ENCODE results near the gene PTPN14. TPM values are rescaled to one million over a fixed set of nuclear protein-coding genes. Genes with fewer than 3 reads are reported as not detected.
A peak's percentile ranks its signal among the peaks of the same experiment; 100 is the strongest.

The PTPN14 gene
- total RNA-seq, 2 donors from 2014 or later, result 17.8 to 22.5 TPM

DNA sequence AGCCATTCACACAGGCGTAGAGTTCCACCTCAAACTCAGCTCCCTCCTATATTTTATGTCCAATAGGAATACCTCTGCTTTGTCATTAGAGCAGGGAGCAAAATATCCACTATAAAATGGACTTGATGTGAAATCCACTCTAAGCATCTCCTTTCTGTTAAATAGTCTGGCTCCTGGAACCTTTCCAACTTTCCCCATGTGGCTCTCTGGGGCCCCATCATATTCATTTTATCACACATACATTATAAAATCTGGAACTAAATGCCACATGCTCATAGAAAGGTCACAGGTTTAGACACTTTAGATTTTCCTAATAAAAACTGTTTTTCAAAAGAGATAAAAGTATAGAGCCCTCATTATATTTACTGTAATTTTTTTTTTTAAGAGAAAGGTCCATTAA lies 82.1 kb downstream of the PTPN14 start:
- intact Hi-C loops (cut with DNase I), result no loop called here
- DNase-seq (no peak), ATAC-seq (no peak)

GRCh38 chr1:214467078-214467585 lies 84.3 kb downstream of the PTPN14 start:
- intact Hi-C loops (cut with DNase I), result no loop called here
- ATAC-seq (no peak), DNase-seq (no peak)

GRCh38 chr1:214466403-214467077 lies 84.9 kb downstream of the PTPN14 start:
- intact Hi-C loops (cut with DNase I), result no loop called here
- DNase-seq, result no peak
- peak in 1 of 2 donors; percentile 37 for ATAC-seq

GRCh38 chr1:214464445-214465287 lies 86.7 kb downstream of the PTPN14 start:
- ATAC-seq, result no peak
- intact Hi-C loops (cut with DNase I), result no loop called here
- peak; percentile 22 for DNase-seq

DNA sequence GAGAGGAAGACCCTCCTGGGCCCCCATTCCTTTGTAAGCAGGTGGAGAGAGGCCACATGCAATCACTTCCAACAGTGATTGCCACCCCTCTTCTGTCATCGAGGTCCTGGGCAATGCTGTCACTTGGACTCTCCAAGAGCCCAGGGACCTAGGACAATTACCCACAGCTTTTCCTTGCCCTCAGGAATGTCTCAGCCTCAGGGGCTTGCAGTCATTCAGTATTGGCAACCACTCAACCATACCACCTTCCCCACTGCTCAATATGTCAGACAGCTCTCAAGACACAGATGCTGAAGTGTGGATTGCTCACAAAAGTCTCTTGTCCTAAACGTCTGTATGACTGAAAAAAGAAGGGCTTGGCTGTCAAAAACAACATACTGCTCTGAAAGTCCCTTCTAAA lies 87.8 kb downstream of the PTPN14 start:
- ATAC-seq (no peak), DNase-seq (no peak)
- intact Hi-C loops (cut with DNase I), result no loop called here

DNA sequence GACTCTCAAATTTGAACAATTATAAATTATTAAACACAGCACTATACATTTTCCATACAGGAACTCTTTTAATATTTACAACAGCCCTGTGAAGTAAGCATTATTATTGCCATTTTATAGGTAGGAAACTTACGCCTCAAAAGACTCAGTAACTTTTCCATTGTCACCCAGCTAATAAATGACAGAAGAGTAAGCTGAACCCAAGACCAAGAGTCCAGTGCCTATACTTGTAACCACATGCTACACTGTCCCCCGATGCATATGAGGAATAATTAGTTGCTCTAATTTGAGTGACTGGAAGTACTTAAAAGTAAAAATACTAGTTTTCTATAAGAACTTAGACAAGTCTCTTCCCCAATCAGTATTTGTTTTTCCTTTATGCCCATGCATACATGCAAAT lies 88.5 kb downstream of the PTPN14 start:
- DNase-seq, result no peak
- intact Hi-C loops (cut with DNase I), result no loop called here
- ATAC-seq, result no peak

GRCh38 chr1:214461305-214461704 lies 90.1 kb downstream of the PTPN14 start:
- DNase-seq, result no peak
- intact Hi-C loops (cut with DNase I), result no loop called here
- no peak for ATAC-seq

DNA sequence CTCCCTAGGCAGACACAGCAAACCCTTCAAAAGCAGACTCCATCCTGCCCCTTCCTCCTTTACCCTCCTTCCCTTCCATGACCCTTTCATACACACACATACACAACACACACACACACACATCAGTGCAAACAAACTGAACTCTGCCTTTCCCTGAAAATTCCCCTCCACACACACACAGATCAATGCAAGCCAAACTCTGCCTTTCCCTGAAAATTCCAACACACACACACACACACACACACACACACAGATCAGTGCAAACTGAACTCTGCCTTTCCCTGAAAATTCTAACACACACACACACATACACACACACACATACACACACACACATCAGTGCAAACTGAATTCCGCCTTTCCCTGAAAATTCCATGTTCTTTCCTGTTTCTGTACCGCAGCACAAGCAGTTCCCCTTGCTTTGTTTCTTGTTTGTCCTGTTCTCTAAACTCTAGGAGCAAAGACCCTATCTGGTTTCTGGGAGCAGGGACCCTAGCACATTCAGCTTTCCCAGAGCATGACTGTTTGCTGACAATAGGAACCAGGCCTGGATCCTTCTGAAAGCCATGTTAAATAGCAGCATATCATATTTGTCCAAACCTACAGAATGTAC lies 91.0 kb downstream of the PTPN14 start:
- intact Hi-C loops (cut with DNase I), result no loop called here
- DNase-seq, result no peak
- ATAC-seq, result no peak

- no peak for DNase-seq
- ATAC-seq, result no peak
- intact Hi-C loops (cut with DNase I), result no loop called here
These were observed 91.5 kb downstream of the PTPN14 start for GRCh38 chr1:214459895-214460294.

GRCh38 chr1:214458541-214458940 lies 92.9 kb downstream of the PTPN14 start:
- DNase-seq (no peak), ATAC-seq (no peak)
- intact Hi-C loops (cut with DNase I), result no loop called here

DNA sequence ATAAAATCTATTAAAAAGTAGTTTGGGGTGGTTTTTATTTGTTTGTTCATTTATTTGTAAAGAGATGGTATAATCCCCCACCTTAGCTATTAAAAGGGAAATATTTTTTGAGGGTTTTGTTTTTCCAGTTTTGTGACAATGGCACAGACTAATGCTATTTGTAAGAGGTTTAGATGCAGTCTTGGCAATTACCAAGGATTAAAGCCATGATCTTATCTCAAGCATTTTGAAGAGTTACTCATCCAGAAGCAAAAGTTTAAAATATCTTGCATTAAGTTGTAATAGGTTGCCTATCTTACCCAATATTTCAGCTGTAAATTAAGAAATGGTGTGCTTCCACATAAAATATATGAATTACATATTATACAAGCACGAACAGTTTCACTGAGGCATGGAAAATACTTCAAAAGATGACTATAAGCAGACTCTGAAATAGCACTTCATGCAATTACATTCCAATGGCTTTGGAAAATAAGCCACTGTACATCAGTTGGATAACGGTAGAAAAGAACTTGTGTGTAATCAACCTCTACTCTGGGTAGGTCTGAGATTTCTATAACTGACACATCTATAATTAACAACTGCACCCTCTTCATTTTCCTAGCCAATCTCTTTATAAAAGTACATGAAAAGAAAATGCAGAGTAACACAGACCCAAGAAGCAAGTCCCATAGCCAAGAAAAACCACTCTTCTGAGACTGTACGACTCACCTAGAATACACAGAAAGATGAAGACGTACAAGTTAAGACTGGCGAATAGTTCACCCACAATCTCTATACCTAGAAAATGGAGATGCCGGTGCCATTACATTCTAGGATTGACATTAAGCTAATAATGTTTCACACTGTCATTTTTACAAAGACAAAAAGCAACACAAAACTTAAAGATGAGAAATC lies 95.2 kb downstream of the PTPN14 start:
- DNase-seq, result no peak
- ATAC-seq, result no peak
- intact Hi-C loops (cut with DNase I), result no loop called here

GRCh38 chr1:214455479-214455878 lies 95.9 kb downstream of the PTPN14 start:
- DNase-seq, result no peak
- intact Hi-C loops (cut with DNase I), result no loop called here
- no peak for ATAC-seq

DNA sequence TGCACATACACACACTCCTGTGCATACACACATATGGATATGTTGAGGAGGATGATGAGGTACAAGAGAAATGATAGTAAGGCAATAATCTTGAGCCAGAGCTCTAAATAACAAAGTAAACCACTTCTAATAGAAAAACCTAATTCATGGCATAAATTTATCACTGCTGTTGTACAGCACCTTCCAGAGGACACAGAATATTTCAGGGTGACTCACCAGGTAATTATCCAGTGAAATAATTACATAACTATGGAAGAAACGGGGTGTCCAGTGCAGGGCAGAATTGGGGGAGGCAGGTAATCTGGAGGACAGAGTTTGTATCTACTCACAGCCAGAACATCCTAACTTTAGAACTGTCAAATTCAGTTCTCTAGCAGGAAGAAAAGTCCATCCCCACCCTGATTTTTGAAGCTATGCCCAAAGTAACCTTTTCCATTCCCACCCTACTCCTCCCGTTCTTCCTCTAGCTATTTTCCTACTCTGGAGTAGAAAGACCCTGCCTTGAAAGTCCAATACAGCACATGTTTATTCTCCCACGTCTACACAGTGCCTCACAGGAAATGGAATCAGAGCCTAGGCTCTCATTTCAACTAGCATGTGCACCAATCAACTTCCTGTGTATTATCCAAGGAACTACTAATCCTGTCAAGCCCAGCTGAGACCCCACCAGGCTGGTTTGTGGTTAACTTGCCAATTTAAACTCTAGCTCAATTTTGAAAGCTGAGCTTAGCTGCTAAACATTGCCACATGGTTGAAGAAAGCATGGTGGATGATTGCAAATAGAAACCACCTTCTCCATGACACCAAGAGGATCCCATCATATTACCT lies 96.6 kb downstream of the PTPN14 start:
- DNase-seq (no peak), ATAC-seq (peak in 1 of 2 donors; percentile 73)
- intact Hi-C loops (cut with DNase I), result no loop called here

DNA sequence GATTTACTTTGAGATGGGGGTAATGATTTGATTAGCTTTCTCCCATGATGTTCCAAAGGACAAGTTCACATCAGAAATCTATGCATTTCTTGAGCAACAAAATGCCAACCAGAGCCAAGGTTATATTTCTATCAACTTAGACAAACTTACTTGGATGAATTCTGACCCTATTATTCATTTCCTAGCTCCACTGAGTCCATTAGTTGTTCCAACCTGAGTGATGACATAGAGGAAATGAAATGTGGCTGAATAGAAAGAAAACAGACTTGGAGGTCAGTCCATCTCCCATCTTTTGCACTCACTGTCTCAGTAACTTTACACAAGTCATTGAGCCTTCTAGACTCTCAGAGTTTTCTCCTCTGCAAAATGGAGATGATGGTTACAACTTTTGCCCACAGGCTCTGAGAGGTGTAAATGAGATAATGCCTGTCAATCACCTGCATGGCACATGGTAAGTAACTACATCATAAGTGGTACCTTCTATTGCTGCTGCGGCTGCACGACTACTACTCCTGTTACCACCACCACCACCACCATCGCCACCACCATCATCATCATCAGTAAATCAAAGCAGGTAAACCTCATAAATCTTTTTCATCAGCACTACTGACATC lies 98.2 kb downstream of the PTPN14 start:
- DNase-seq (no peak), ATAC-seq (peak in 1 of 2 donors; percentile 14)
- intact Hi-C loops (cut with DNase I), result no loop called here

- no peak for ATAC-seq
- intact Hi-C loops (cut with DNase I), result no loop called here
- DNase-seq, result no peak
These were observed 99.1 kb downstream of the PTPN14 start for GRCh38 chr1:214452152-214452784.

GRCh38 chr1:214451596-214451995 lies 99.8 kb downstream of the PTPN14 start:
- DNase-seq (no peak), ATAC-seq (no peak)
- intact Hi-C loops (cut with DNase I), result no loop called here

DNA sequence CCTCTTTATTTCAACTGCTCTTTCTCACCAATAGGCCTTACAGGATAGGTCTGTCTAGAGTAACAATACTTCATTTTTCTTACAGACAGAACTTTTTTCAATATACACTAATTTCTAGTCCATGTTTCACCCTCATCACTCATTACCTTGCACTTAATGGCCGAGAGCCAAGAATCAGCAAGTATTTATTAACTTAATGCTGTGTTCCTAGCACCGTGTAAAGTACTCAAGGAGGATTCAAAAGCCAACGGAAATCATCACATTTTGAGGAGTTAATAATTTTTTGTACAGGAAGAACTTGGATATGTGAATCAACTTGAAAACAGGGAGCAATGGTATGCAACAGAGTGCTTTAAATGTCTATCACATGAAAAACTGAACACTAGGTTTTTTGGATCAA lies 102.0 kb downstream of the PTPN14 start:
- intact Hi-C loops (cut with DNase I), result no loop called here
- DNase-seq, result no peak

More for the DNA sequence above, 102.0 kb downstream of the PTPN14 start:
- ATAC-seq, result no peak
